Endodermal cell (in vitro differentiated cells): ENCODE measurements around the gene KCNJ10. TPM values are rescaled to one million over a fixed set of nuclear protein-coding genes. Genes with fewer than 3 reads are reported as not detected.

Experiments used
- DNase-seq: peaks from one replicate; pipeline ENCODE4 v3.0.0-alpha.2; 2017
- H3K27ac ChIP-seq: 2 replicates; pipeline ENCODE4 v1.5.1; 2013; ENCODE audit warnings: mild to moderate bottlenecking, low read depth, low read length, moderate library complexity
- H3K27me3 ChIP-seq: 2 replicates; pipeline ENCODE4 v1.6.1; 2013; ENCODE audit warnings: mild to moderate bottlenecking, low read length, moderate library complexity; ENCODE audit not compliant: insufficient read depth, control insufficient read depth, poor library complexity, severe bottlenecking
- H3K36me3 ChIP-seq: 2 replicates; pipeline ENCODE4 v1.7.0; 2013; ENCODE audit warnings: mild to moderate bottlenecking, low read length, moderate library complexity; ENCODE audit not compliant: control insufficient read depth, insufficient read depth
- H3K4me1 ChIP-seq: one replicate; pipeline ENCODE4 v1.7.0; 2013; ENCODE audit warnings: low read length; ENCODE audit not compliant: control insufficient read depth, insufficient read depth
- H3K4me3 ChIP-seq: 2 replicates; pipeline ENCODE4 v1.5.1; 2013; ENCODE audit warnings: mild to moderate bottlenecking, low read length, moderate library complexity
- H3K9ac ChIP-seq: 2 replicates; pipeline ENCODE4 v1.6.1; 2013; ENCODE audit warnings: mild to moderate bottlenecking, low read length, moderate library complexity; ENCODE audit not compliant: poor library complexity, severe bottlenecking; ENCODE audit errors: extremely low read depth
- H3K9me3 ChIP-seq: 2 replicates; pipeline ENCODE4 v1.6.1; 2013; ENCODE audit warnings: mild to moderate bottlenecking, low read length, moderate library complexity; ENCODE audit not compliant: control insufficient read depth
- H3K27ac Mint-ChIP-seq: 2 replicates; pipeline ENCODE4 v1.8.0; 2020; ENCODE audit warnings: mixed read lengths
- H3K27me3 Mint-ChIP-seq: 2 replicates; pipeline ENCODE4 v1.8.0; 2021; ENCODE audit warnings: mild to moderate bottlenecking, mixed read lengths; ENCODE audit not compliant: insufficient read depth
- H3K36me3 Mint-ChIP-seq: 2 replicates; pipeline ENCODE4 v1.8.0; 2020; ENCODE audit warnings: low read depth, mixed read lengths
- H3K4me1 Mint-ChIP-seq: 2 replicates; pipeline ENCODE4 v1.8.0; 2020; ENCODE audit warnings: mixed read lengths
- H3K4me3 Mint-ChIP-seq: 2 replicates; pipeline ENCODE4 v1.8.0; 2020; ENCODE audit warnings: mild to moderate bottlenecking, moderate library complexity, mixed read lengths
- H3K9me3 Mint-ChIP-seq: 2 replicates; pipeline ENCODE4 v1.8.0; 2020; ENCODE audit warnings: mild to moderate bottlenecking, mixed read lengths
- CTCF ChIP-seq: fragments of 200-600 bp; sonication (generic); conservative IDR thresholded peaks from 2 replicates; pipeline ENCODE4 v1.5.0; 2021; ENCODE audit warnings: antibody characterized with exemption, mild to moderate bottlenecking
- WGBS, 2 experiments: methylation state at CpG; one replicate each; pipeline versions ENCODE4 v1.1.5 to v1.1.7; 2013; ENCODE audit warnings: missing lambda C conversion rate in 2 of 2, mixed read lengths in 1 of 2; ENCODE audit not compliant: insufficient coverage in 1 of 2, insufficient read length in 1 of 2; 5-methylcytosine and 5-hydroxymethylcytosine counted together
- total RNA-seq, 2 donors: library from RNA; stranded (reverse); fragmentation: NEBNext Ultra II Directional in 1 of 2; extraction: Animal tissue kit (Norgen Biotek cat#: 25700) in 1 of 2; gene quantifications; 2 replicates in 1 of 2; 3 replicates in 1 of 2; pipeline ENCODE4 v1.2.1, GENCODE V29; 2021

Gene KCNJ10
- total RNA-seq, 2 donors from 2014 or later, result 0.26 TPM; not detected in 1

- Histone ChIP-seq H3K27ac (no peak overlapping the region), H3K9me3 (no peaks in the 10 kb centered on the region), H3K36me3 (no peaks in the 10 kb centered on the region), H3K27me3 (peaks cover 5% of the 10 kb centered on the region), H3K9ac (no peak overlapping the region), H3K4me1 (peaks cover 8% of the 10 kb centered on the region), H3K4me3 (no peak overlapping the region)
- Mint-ChIP-seq H3K4me3 (no peak overlapping the region), H3K4me1 (peaks cover 41% of the 10 kb centered on the region), H3K27me3 (peaks cover 26% of the 10 kb centered on the region), H3K27ac (no peak overlapping the region), H3K36me3 (no peaks in the 10 kb centered on the region), H3K9me3 (no peaks in the 10 kb centered on the region)
- DNase-seq, result no peak
- 91 to 100% methylated on average over 2 to 3 of the region's 3 CpGs for WGBS, 2 experiments
- TF ChIP-seq CTCF, result no peak
Measured at GRCh38 chr1:160049101-160049500, 20.9 kb downstream of the KCNJ10 start.

- peaks cover 33% of the 10 kb centered on the region for H3K4me1 Mint-ChIP-seq
Measured at GRCh38 chr1:160048335-160048734, 21.6 kb downstream of the KCNJ10 start.

DNA sequence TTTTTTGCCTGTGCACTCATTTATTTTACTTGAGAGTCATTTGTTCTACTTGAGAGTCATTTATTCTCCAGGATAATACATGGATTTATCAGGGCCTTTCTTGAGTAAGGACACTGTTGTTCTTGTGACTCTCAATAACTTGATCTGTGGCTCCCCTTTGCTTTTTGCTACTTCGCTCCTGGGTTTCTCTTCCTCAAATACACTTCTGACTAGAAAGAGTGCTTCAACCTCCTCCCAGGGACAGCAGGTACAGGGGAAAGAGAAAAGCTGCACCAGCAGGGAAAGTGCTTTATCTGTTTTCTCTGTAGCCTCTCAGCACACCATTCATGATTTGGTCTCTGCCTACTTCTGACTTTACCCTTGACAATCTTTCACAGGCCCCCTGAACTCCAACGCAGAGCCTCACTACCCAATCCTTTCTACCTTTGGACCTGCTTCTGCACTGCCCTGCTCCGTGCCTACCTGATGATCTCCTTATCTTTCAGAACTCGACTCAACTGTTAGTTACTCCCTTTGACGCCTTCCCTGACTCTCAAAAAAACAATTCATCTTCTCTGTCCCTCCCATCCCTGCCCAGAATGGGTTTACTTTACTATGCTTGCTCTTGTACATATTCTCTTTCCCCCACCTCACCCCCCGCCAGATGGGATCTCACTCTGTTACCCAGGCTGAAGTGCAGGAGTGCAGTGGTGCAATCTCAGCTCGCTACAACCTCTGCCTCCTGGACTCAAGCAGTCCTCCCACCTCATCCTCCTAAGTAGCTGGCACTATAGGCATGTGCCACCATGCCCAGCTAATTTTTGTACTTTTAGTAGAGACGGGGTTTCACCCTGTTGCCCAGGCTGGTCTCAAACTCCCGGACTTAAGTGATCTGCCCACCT is 22.6 kb downstream of the KCNJ10 start:
- peak; percentile 47 for DNase-seq
- TF ChIP-seq CTCF, result no peak
- Histone ChIP-seq H3K4me3 (peak overlapping the region; percentile 19), H3K27ac (no peak overlapping the region), H3K4me1 (peaks cover 3% of the 10 kb centered on the region), H3K27me3 (peaks cover 3% of the 10 kb centered on the region), H3K9ac (no peak overlapping the region), H3K36me3 (no peaks in the 10 kb centered on the region), H3K9me3 (no peaks in the 10 kb centered on the region)
- 84 to 91% methylated on average over 7 to 9 of the region's 9 CpGs for WGBS, 2 experiments
- Mint-ChIP-seq H3K9me3 (no peaks in the 10 kb centered on the region), H3K36me3 (no peaks in the 10 kb centered on the region), H3K4me1 (peaks cover 29% of the 10 kb centered on the region), H3K27me3 (peaks cover 26% of the 10 kb centered on the region), H3K27ac (peak overlapping the region; percentile 8), H3K4me3 (peak overlapping the region; percentile 17)

More at GRCh38 chr1:160048335-160048734, 21.6 kb downstream of the KCNJ10 start:
- Histone ChIP-seq H3K9me3 (no peaks in the 10 kb centered on the region), H3K4me1 (peaks cover 3% of the 10 kb centered on the region), H3K4me3 (no peak overlapping the region), H3K27ac (no peak overlapping the region), H3K36me3 (no peaks in the 10 kb centered on the region), H3K27me3 (peaks cover 5% of the 10 kb centered on the region), H3K9ac (no peak overlapping the region)
- H3K36me3 Mint-ChIP-seq, result no peaks in the 10 kb centered on the region
- H3K9me3 Mint-ChIP-seq, result no peaks in the 10 kb centered on the region
- no peak overlapping the region for H3K27ac Mint-ChIP-seq
- peak; percentile 44 for DNase-seq
- TF ChIP-seq CTCF, result no peak
- peaks cover 31% of the 10 kb centered on the region for H3K27me3 Mint-ChIP-seq
- no peak overlapping the region for H3K4me3 Mint-ChIP-seq
